IPS-15b (cell line): ENCODE data around the gene DCAF17.

ENCODE experiments used
- H3K27me3 ChIP-seq: one replicate; pipeline ENCODE4 v1.6.1; 2013; ENCODE audit warnings: low read length; ENCODE audit not compliant: control insufficient read depth, insufficient read depth
- H3K36me3 ChIP-seq: one replicate; pipeline ENCODE4 v1.6.1; 2013; ENCODE audit warnings: low read length; ENCODE audit not compliant: control insufficient read depth, insufficient read depth
- H3K4me1 ChIP-seq: one replicate; pipeline ENCODE4 v1.6.1; 2013; ENCODE audit warnings: mild to moderate bottlenecking, low read length; ENCODE audit not compliant: control insufficient read depth, insufficient read depth
- H3K4me3 ChIP-seq: one replicate; pipeline ENCODE4 v1.5.1; 2013; ENCODE audit warnings: low read depth, low read length
- H3K9ac ChIP-seq: one replicate; pipeline ENCODE4 v1.6.1; 2013; ENCODE audit warnings: low read depth, mild to moderate bottlenecking, low read length
- H3K9me3 ChIP-seq: one replicate; pipeline ENCODE4 v1.6.1; 2013; ENCODE audit warnings: mild to moderate bottlenecking, low read length; ENCODE audit not compliant: control insufficient read depth, insufficient read depth

Gene DCAF17

GRCh38 chr2:171432206-171432968, 1.6 kb upstream of the DCAF17 start:
- H3K36me3 ChIP-seq: peaks cover 3% of the 10 kb centered on the region
- H3K9ac ChIP-seq: peak overlapping the region; percentile 85
- H3K9me3 ChIP-seq: no peaks in the 10 kb centered on the region
- peak overlapping the region; percentile 92 for H3K4me3 ChIP-seq
- H3K4me1 ChIP-seq: peaks cover 22% of the 10 kb centered on the region
- no peaks in the 10 kb centered on the region for H3K27me3 ChIP-seq

- Histone ChIP-seq H3K4me1 (peaks cover 22% of the 10 kb centered on the region), H3K27me3 (no peaks in the 10 kb centered on the region), H3K9ac (peak overlapping the region; percentile 85), H3K4me3 (peak overlapping the region; percentile 92), H3K9me3 (no peaks in the 10 kb centered on the region), H3K36me3 (peaks cover 3% of the 10 kb centered on the region)
These were observed 860 bp upstream of the DCAF17 start for GRCh38 chr2:171432969-171433762.

GRCh38 chr2:171433763-171434012, 338 bp upstream of the DCAF17 start, which contains the start of gene METTL8:
TSS of gene METTL8 (minus strand) at chr2:171433990. CDS start at chr2:171392185, 41,805 bp downstream.
- H3K27me3 ChIP-seq: no peaks in the 10 kb centered on the region
- H3K9ac ChIP-seq: peak within 1 kb of the TSS; percentile 85
- peak within 1 kb of the TSS; percentile 92 for H3K4me3 ChIP-seq
- peaks cover 22% of the 10 kb centered on the region for H3K4me1 ChIP-seq
- peaks cover 3% of the 10 kb centered on the region for H3K36me3 ChIP-seq
- H3K9me3 ChIP-seq: no peaks in the 10 kb centered on the region

GRCh38 chr2:171436307-171436706, 2.3 kb downstream of the DCAF17 start:
- Histone ChIP-seq H3K4me3 (no peak overlapping the region), H3K27me3 (no peaks in the 10 kb centered on the region), H3K9ac (no peak overlapping the region), H3K9me3 (no peaks in the 10 kb centered on the region), H3K36me3 (peaks cover 3% of the 10 kb centered on the region), H3K4me1 (peaks cover 17% of the 10 kb centered on the region)

GRCh38 chr2:171441470-171441869, 7.4 kb downstream of the DCAF17 start:
- H3K4me1 ChIP-seq: no peaks in the 10 kb centered on the region
- no peak overlapping the region for H3K4me3 ChIP-seq
- no peaks in the 10 kb centered on the region for H3K27me3 ChIP-seq
- no peaks in the 10 kb centered on the region for H3K36me3 ChIP-seq
- no peaks in the 10 kb centered on the region for H3K9me3 ChIP-seq
- no peak overlapping the region for H3K9ac ChIP-seq

- Histone ChIP-seq H3K4me3 (no peak overlapping the region), H3K9me3 (no peaks in the 10 kb centered on the region), H3K27me3 (no peaks in the 10 kb centered on the region), H3K4me1 (no peaks in the 10 kb centered on the region), H3K9ac (no peak overlapping the region), H3K36me3 (peaks cover 12% of the 10 kb centered on the region)
These were observed 13.6 kb downstream of the DCAF17 start for GRCh38 chr2:171447675-171448074.

- H3K4me1 ChIP-seq: no peaks in the 10 kb centered on the region
- H3K27me3 ChIP-seq: no peaks in the 10 kb centered on the region
- no peaks in the 10 kb centered on the region for H3K9me3 ChIP-seq
- no peak overlapping the region for H3K9ac ChIP-seq
- no peak overlapping the region for H3K4me3 ChIP-seq
- H3K36me3 ChIP-seq: peaks cover 12% of the 10 kb centered on the region
These were observed 17.0 kb downstream of the DCAF17 start for GRCh38 chr2:171451074-171451473.

GRCh38 chr2:171452773-171453172, 18.7 kb downstream of the DCAF17 start:
- no peaks in the 10 kb centered on the region for H3K4me1 ChIP-seq
- no peak overlapping the region for H3K9ac ChIP-seq
- H3K27me3 ChIP-seq: no peaks in the 10 kb centered on the region
- no peak overlapping the region for H3K4me3 ChIP-seq
- H3K36me3 ChIP-seq: peaks cover 10% of the 10 kb centered on the region
- H3K9me3 ChIP-seq: no peaks in the 10 kb centered on the region

- H3K27me3 ChIP-seq: no peaks in the 10 kb centered on the region
- no peaks in the 10 kb centered on the region for H3K36me3 ChIP-seq
These were observed 25.5 kb downstream of the DCAF17 start for GRCh38 chr2:171459498-171459897.

GRCh38 chr2:171460537-171460936, 26.5 kb downstream of the DCAF17 start:
- Histone ChIP-seq H3K27me3 (no peaks in the 10 kb centered on the region), H3K4me3 (no peak overlapping the region), H3K9ac (no peak overlapping the region), H3K9me3 (no peaks in the 10 kb centered on the region), H3K4me1 (no peaks in the 10 kb centered on the region), H3K36me3 (no peaks in the 10 kb centered on the region)

More at GRCh38 chr2:171459498-171459897, 25.5 kb downstream of the DCAF17 start:
- no peak overlapping the region for H3K9ac ChIP-seq
- H3K4me3 ChIP-seq: no peak overlapping the region
- no peaks in the 10 kb centered on the region for H3K4me1 ChIP-seq
- H3K9me3 ChIP-seq: no peaks in the 10 kb centered on the region

- Histone ChIP-seq H3K36me3 (peaks cover 4% of the 10 kb centered on the region), H3K9me3 (no peaks in the 10 kb centered on the region), H3K27me3 (no peaks in the 10 kb centered on the region), H3K4me1 (no peaks in the 10 kb centered on the region), H3K4me3 (no peak overlapping the region), H3K9ac (no peak overlapping the region)
These were observed 35.1 kb downstream of the DCAF17 start for GRCh38 chr2:171469176-171469575.

- H3K9me3 ChIP-seq: no peaks in the 10 kb centered on the region
- no peak overlapping the region for H3K9ac ChIP-seq
- H3K36me3 ChIP-seq: peaks cover 4% of the 10 kb centered on the region
- no peaks in the 10 kb centered on the region for H3K4me1 ChIP-seq
- H3K27me3 ChIP-seq: no peaks in the 10 kb centered on the region
- no peak overlapping the region for H3K4me3 ChIP-seq
These were observed 36.1 kb downstream of the DCAF17 start for GRCh38 chr2:171470129-171470528.
